Lower leg skin (tissue), 3 donors: ENCODE data around the gene SELENOV.

ENCODE experiments used
- CTCF ChIP-seq, 3 donors: fragments of 450-650 bp; IDR thresholded peaks; one replicate each; pipeline ENCODE4 v1.5.1; 2016; ENCODE audit warnings: antibody characterized with exemption in 3 of 3, mild to moderate bottlenecking in 3 of 3, moderate library complexity in 2 of 3
- POLR2A ChIP-seq, 2 donors: fragments of 450-650 bp; IDR thresholded peaks; one replicate each; pipeline ENCODE4 v1.6.1; 2016 to 2017; ENCODE audit warnings: antibody characterized with exemption in 2 of 2, mild to moderate bottlenecking in 1 of 2, moderate library complexity in 1 of 2

GRCh38 chr19:39518458-39518857 is 3.5 kb downstream of the SELENOV start:
- no peak for TF ChIP-seq CTCF (IDR thresholded peaks at IDR 0.05)
- no peak for TF ChIP-seq POLR2A (IDR thresholded peaks at IDR 0.05)
